Chondrocyte (in vitro differentiated cells): ENCODE results near the gene PAPPA2. TPM values are rescaled to one million over a fixed set of nuclear protein-coding genes. Genes with fewer than 3 reads are reported as not detected.

Experiments
- DNase-seq: peaks from one replicate; pipeline ENCODE4 v3.0.0; 2021; ENCODE audit warnings: mixed read lengths, low spot score
- H3K27ac Mint-ChIP-seq: one replicate; pipeline ENCODE4 v1.8.0; 2021; ENCODE audit warnings: mild to moderate bottlenecking, moderate library complexity, mixed read lengths; ENCODE audit not compliant: unreplicated experiment
- H3K27me3 Mint-ChIP-seq: 2 replicates; pipeline ENCODE4 v1.8.0; 2021; ENCODE audit warnings: low read depth, mixed read lengths
- H3K36me3 Mint-ChIP-seq: 2 replicates; pipeline ENCODE4 v1.8.0; 2021; ENCODE audit warnings: low read depth, mixed read lengths
- H3K4me1 Mint-ChIP-seq: 2 replicates; pipeline ENCODE4 v1.8.0; 2021; ENCODE audit warnings: low read depth, mild to moderate bottlenecking, mixed read lengths
- H3K4me3 Mint-ChIP-seq: one replicate; pipeline ENCODE4 v1.8.0; 2021; ENCODE audit warnings: mild to moderate bottlenecking, moderate library complexity, mixed read lengths; ENCODE audit not compliant: unreplicated experiment
- H3K9me3 Mint-ChIP-seq: 2 replicates; pipeline ENCODE4 v1.8.0; 2021; ENCODE audit warnings: low read depth, mixed read lengths
- total RNA-seq: library from RNA; stranded (reverse); gene quantifications from 3 replicates; pipeline ENCODE4 v1.2.1, GENCODE V29; 2021
- TF ChIP-seq, protein P1 (sequence below): fragments of 200-600 bp; sonication (generic); IDR thresholded peaks from 2 replicates; pipeline ENCODE4 v1.5.0; 2021; ENCODE audit warnings: antibody characterized with exemption, mild to moderate bottlenecking, moderate library complexity

PAPPA2 gene
- total RNA-seq, 1 donor from 2014 or later, result 0.42 TPM

GRCh38 chr1:176603696-176604095 lies 140.7 kb downstream of the PAPPA2 start:
- Mint-ChIP-seq H3K36me3 (no peaks in the 10 kb centered on the region), H3K9me3 (no peaks in the 10 kb centered on the region), H3K27me3 (no peaks in the 10 kb centered on the region), H3K4me3 (no peak overlapping the region), H3K4me1 (no peaks in the 10 kb centered on the region), H3K27ac (no peak overlapping the region)
- TF ChIP-seq, protein P1, sequence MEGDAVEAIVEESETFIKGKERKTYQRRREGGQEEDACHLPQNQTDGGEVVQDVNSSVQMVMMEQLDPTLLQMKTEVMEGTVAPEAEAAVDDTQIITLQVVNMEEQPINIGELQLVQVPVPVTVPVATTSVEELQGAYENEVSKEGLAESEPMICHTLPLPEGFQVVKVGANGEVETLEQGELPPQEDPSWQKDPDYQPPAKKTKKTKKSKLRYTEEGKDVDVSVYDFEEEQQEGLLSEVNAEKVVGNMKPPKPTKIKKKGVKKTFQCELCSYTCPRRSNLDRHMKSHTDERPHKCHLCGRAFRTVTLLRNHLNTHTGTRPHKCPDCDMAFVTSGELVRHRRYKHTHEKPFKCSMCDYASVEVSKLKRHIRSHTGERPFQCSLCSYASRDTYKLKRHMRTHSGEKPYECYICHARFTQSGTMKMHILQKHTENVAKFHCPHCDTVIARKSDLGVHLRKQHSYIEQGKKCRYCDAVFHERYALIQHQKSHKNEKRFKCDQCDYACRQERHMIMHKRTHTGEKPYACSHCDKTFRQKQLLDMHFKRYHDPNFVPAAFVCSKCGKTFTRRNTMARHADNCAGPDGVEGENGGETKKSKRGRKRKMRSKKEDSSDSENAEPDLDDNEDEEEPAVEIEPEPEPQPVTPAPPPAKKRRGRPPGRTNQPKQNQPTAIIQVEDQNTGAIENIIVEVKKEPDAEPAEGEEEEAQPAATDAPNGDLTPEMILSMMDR, result no peak
- no peak for DNase-seq

GRCh38 chr1:176604461-176604860 lies 141.5 kb downstream of the PAPPA2 start:
- H3K4me3 Mint-ChIP-seq, result no peak overlapping the region
- H3K4me1 Mint-ChIP-seq, result no peaks in the 10 kb centered on the region
- no peaks in the 10 kb centered on the region for H3K9me3 Mint-ChIP-seq
- H3K36me3 Mint-ChIP-seq, result no peaks in the 10 kb centered on the region
- H3K27ac Mint-ChIP-seq, result no peak overlapping the region
- H3K27me3 Mint-ChIP-seq, result no peaks in the 10 kb centered on the region
- no peak for DNase-seq
- TF ChIP-seq, protein P1, result no peak

GRCh38 chr1:176605176-176605575 lies 142.2 kb downstream of the PAPPA2 start:
- H3K36me3 Mint-ChIP-seq, result no peaks in the 10 kb centered on the region
- no peak overlapping the region for H3K27ac Mint-ChIP-seq
- no peak overlapping the region for H3K4me3 Mint-ChIP-seq
- H3K27me3 Mint-ChIP-seq, result no peaks in the 10 kb centered on the region
- DNase-seq, result no peak
- H3K9me3 Mint-ChIP-seq, result no peaks in the 10 kb centered on the region
- TF ChIP-seq, protein P1, result no peak
- no peaks in the 10 kb centered on the region for H3K4me1 Mint-ChIP-seq

DNA sequence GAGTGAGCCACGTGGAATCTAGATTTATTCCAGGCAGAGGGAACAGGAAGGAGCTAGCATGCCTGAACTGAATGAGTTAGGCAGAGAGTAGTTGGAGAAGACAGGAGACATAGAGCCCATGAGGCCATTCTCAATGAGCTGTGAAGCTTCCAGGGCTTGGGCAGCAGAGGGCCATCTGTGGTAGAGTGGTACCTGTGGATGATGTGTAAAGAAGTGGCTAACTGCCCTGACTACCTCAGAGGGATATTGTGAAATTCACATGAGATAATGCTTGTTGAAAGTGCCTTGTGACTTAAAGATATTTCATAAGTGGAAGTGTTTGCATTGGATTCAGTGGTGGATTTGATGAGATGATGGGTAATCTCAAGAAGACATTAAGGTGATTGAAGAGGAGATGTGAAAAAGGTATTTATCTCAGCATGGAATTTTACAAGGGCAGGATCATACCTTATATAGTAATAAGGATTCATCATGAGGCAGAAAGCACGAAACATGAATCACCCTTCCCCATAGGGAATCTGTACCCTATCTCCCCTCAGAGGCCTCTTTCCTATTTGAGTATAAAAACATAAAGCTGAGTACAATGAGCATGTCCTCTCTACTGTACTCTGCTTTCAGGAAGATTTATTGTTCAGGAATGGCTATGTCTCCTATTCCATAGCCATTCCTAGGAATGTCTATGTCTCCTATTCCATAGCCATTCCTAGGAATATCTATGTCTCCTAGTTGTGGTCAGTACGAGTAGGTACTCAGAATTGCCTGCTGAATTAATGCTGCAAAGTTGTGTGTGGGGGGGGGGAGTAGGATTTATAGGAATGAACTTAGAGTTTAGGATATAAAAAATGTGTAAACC lies 146.8 kb downstream of the PAPPA2 start:
- no peaks in the 10 kb centered on the region for H3K9me3 Mint-ChIP-seq

GRCh38 chr1:176612791-176613190 lies 149.8 kb downstream of the PAPPA2 start:
- H3K27ac Mint-ChIP-seq, result no peak overlapping the region
- no peaks in the 10 kb centered on the region for H3K4me1 Mint-ChIP-seq
- TF ChIP-seq, protein P1, result no peak
- peaks cover 5% of the 10 kb centered on the region for H3K27me3 Mint-ChIP-seq
- DNase-seq, result no peak
- no peaks in the 10 kb centered on the region for H3K9me3 Mint-ChIP-seq
- no peaks in the 10 kb centered on the region for H3K36me3 Mint-ChIP-seq
- no peak overlapping the region for H3K4me3 Mint-ChIP-seq

More for the DNA sequence above, 146.8 kb downstream of the PAPPA2 start:
- Mint-ChIP-seq H3K4me1 (no peaks in the 10 kb centered on the region), H3K36me3 (no peaks in the 10 kb centered on the region), H3K4me3 (no peak overlapping the region), H3K27ac (no peak overlapping the region), H3K27me3 (peaks cover 5% of the 10 kb centered on the region)
- TF ChIP-seq, protein P1, result no peak
- DNase-seq, result no peak
